Stomach (tissue), 9 donors: ENCODE data around the gene AJM1. TPM values are rescaled to one million over a fixed set of nuclear protein-coding genes. Genes with fewer than 3 reads are reported as not detected.

Source experiments
- DNase-seq, 2 donors: peaks; one replicate each; pipeline versions ENCODE4 v3.0.0 to v3.0.0-alpha.2; 2013 to 2019
- H3K27ac ChIP-seq, 5 donors: fragments of 200-600 bp in 4 of 5; sonication (generic) in 4 of 5; one replicate each; pipeline ENCODE4 v1.5.1; 2013 to 2019; ENCODE audit warnings: mild to moderate bottlenecking in 1 of 5, moderate library complexity in 1 of 5
- H3K27me3 ChIP-seq, 3 donors: fragments of 200-600 bp; sonication (generic); one replicate each; pipeline ENCODE4 v1.5.1; 2017 to 2019; ENCODE audit warnings: mixed run types in 1 of 3
- H3K36me3 ChIP-seq, 4 donors: fragments of 200-600 bp; sonication (generic); 1 replicate in 3 of 4; 2 replicates in 1 of 4; pipeline ENCODE4 v1.5.1; 2016 to 2019
- H3K4me1 ChIP-seq, 4 donors: fragments of 200-600 bp; sonication (generic); one replicate each; pipeline ENCODE4 v1.5.1; 2016 to 2019
- H3K4me3 ChIP-seq, 4 donors: fragments of 200-600 bp; sonication (generic) in 3 of 4; one replicate each; pipeline ENCODE4 v1.5.1; 2016 to 2019; ENCODE audit warnings: mild to moderate bottlenecking in 1 of 4
- H3K9me3 ChIP-seq, 4 donors: fragments of 200-600 bp; sonication (generic); one replicate each; pipeline ENCODE4 v1.5.1; 2016 to 2019
- EP300 ChIP-seq: sonication (generic); formaldehyde crosslinking; IDR thresholded peaks from one replicate; pipeline ENCODE4 v1.6.1; 2017; ENCODE audit warnings: antibody characterized with exemption
- POLR2A ChIP-seq, 4 donors: fragments of 450-650 bp; IDR thresholded peaks; one replicate each; pipeline ENCODE4 v1.6.1; 2016; ENCODE audit warnings: antibody characterized with exemption in 4 of 4, control low read depth in 2 of 4, mild to moderate bottlenecking in 1 of 4, moderate library complexity in 1 of 4
- POLR2AphosphoS5 ChIP-seq, 3 donors: sonication (generic); formaldehyde crosslinking; IDR thresholded peaks; one replicate each; pipeline ENCODE4 v1.6.1; 2016; ENCODE audit warnings: antibody characterized with exemption in 3 of 3
- WGBS, 5 donors: extraction: QIAGEN DNeasy Blood & Tissue Kit in 3 of 5; methylation state at CpG; one replicate each; pipeline versions ENCODE4 v1.1.5 to v1.1.7; 2013 to 2018; 5-methylcytosine and 5-hydroxymethylcytosine counted together
- intact Hi-C: fragments of 100-400 bp; cut with DNase I; formaldehyde crosslinking; loops from one replicate; pipeline ENCODE4 v1.15.1; 2023; ENCODE audit warnings: low total_unique reads
- polyA plus RNA-seq, 3 donors: library from polyadenylated mRNA; stranded (reverse); fragments of 200-250 nt; gene quantifications; one replicate each; pipeline ENCODE4 v1.2.3, GENCODE V29; 2013
- total RNA-seq, 5 donors: library from RNA; depleted of rRNA; stranded (reverse); fragments of >200 nt; gene quantifications; one replicate each; pipeline versions ENCODE4 v1.1.0 to v1.2.3, GENCODE V29; 2014 to 2016
- TF ChIP-seq, protein P1 (sequence below), 7 experiments: fragments of 450-650 bp in 4 of 7; fragments of 200-600 bp in 3 of 7; sonication (generic) in 3 of 7; IDR thresholded peaks; one replicate each; pipeline ENCODE4 v1.5.1; 2016 to 2019; ENCODE audit warnings: antibody characterized with exemption in 7 of 7, control low read depth in 2 of 7, mild to moderate bottlenecking in 1 of 7
- donor health status: healthy with polysubstance abuse.
- donor health status: Bipolar disorder and iron deficiency.
- donor health status: healthy.

Gene AJM1
- total and polyA plus RNA-seq, 8 donors = 0.46 to 37.4 (median 2.6) TPM

DNA sequence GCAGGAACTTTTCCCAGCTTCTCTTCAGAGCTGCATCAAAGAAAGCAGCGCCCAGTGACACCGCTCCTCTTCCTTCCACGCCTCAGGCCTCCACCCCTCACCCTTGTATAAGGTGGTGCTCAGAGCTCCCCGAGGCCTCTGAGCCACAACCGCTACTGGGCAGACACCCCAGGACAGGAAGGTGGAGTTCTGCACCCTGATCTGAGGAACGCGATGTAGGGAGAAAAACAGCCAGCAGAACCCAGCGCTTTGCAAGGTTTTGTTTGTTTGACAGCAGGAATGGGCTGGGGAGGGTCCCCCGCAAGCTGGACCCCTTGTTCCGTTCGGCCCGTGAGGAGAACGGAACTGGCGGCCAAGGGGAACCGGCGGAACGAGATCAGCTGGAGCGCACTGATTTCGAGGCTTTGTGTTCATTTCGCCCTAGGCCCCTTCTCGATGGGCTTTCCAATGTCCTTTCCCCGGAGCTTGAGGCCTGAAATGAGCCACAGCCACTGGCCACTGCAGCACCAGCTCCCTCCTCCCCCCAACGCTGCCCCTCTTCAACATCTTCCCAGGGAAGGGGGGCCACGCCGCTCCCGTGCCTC lies 19.7 kb downstream of the AJM1 start:
- TF ChIP-seq, protein P1, sequence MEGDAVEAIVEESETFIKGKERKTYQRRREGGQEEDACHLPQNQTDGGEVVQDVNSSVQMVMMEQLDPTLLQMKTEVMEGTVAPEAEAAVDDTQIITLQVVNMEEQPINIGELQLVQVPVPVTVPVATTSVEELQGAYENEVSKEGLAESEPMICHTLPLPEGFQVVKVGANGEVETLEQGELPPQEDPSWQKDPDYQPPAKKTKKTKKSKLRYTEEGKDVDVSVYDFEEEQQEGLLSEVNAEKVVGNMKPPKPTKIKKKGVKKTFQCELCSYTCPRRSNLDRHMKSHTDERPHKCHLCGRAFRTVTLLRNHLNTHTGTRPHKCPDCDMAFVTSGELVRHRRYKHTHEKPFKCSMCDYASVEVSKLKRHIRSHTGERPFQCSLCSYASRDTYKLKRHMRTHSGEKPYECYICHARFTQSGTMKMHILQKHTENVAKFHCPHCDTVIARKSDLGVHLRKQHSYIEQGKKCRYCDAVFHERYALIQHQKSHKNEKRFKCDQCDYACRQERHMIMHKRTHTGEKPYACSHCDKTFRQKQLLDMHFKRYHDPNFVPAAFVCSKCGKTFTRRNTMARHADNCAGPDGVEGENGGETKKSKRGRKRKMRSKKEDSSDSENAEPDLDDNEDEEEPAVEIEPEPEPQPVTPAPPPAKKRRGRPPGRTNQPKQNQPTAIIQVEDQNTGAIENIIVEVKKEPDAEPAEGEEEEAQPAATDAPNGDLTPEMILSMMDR (IDR thresholded peaks at IDR 0.05) = no peak
- no peak for TF ChIP-seq POLR2A (IDR thresholded peaks at IDR 0.05)
- no peak for TF ChIP-seq EP300
- TF ChIP-seq POLR2AphosphoS5 (IDR thresholded peaks at IDR 0.05) = no peak
- H3K36me3 ChIP-seq = peaks cover 34 to 44% (median 39%) of the 10 kb centered on the region in 4 donors
- H3K27ac ChIP-seq = no peak overlapping the region
- H3K4me1 ChIP-seq = peaks cover 57 to 82% (median 75%) of the 10 kb centered on the region in 4 donors
- intact Hi-C loops = no loop called here
- H3K27me3 ChIP-seq = no peaks in the 10 kb centered on the region
- no peak for DNase-seq
- H3K4me3 ChIP-seq = no peak overlapping the region
- 84 to 91% (median 86%) methylated on average over 26 of the region's 26 CpGs for WGBS, 5 donors
- no peaks in the 10 kb centered on the region for H3K9me3 ChIP-seq

DNA sequence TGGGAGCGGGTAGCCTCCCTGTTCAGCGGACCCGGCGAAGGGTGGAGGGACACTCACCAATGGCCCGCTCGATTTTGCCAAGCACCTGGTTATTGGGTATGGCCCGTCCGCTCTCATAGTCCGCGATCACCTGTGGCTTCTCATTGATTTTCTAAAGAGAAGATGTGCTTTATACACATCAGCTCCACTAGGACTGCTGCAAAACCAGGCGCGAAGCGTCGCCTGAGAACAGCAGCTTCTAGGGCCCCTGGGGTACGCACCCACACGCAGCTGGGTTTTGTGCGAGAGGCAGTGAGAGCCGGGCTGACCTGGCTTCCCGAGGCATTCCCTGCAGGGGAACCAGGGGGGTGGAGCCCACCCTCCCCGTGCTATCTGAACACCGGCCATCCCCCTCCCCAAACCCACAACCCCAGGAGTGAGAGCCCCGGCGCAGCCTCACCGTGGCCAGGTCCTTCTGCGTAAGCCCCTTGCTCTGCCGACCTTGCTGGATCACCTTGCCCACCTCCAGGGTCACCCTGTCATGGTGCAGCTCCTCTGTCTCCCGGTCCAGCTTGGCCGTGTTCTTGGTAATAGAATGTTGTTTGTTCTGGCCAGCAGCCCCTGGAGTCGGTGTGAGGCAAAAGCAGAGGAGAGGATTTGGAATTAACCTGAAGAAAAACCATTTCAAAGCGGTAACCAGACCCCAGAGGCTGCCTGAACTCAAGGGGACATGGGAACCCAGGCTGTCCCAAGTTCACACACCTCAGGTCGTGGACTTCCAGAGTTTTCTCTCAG lies 20.8 kb downstream of the AJM1 start:
- Histone ChIP-seq H3K4me1 (peaks cover 46 to 79% (median 72%) of the 10 kb centered on the region in 4 donors), H3K4me3 (no peak overlapping the region), H3K27me3 (no peaks in the 10 kb centered on the region), H3K36me3 (peaks cover 34 to 44% (median 39%) of the 10 kb centered on the region in 4 donors), H3K27ac (no peak overlapping the region), H3K9me3 (no peaks in the 10 kb centered on the region)
- 84 to 91% (median 88%) methylated on average over 23 to 31 of the region's 31 CpGs for WGBS, 5 donors
- no peak for TF ChIP-seq POLR2A (IDR thresholded peaks at IDR 0.05)
- TF ChIP-seq EP300 = no peak
- TF ChIP-seq, protein P1 (IDR thresholded peaks at IDR 0.05) = no peak
- TF ChIP-seq POLR2AphosphoS5 (IDR thresholded peaks at IDR 0.05) = no peak
- DNase-seq = no peak
- intact Hi-C loops = no loop called here

DNA sequence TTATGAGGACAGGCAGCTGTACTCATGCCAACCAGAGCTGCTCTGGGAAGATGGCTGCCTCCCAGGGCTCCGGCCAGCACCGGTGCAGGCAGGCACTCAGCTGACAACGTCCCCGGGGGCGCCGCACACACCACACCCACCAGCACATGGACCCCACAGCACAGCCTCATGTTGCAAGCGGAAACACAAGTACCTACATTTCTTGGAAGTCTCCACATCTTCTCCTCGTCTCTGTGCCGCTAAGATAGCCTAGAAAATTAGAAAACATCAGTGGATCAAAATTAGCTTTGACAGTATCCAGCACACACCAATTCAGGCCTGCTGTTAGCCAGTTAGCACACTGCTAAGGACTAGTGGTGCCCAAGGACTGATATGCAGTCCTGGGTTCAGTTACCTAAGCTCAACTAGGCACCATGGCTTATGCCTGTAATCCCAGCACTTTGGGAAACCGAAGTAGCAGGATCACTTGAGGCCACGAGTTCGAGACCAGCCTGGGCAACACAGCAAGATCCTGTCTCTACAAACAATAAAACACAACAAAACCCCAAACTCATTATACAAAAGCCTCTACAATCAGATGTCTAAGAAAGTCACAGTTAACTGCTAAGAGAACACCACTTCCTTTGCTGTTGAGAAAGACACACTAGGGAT lies 21.5 kb downstream of the AJM1 start:
- 84 to 92% (median 89%) methylated on average over 9 to 12 of the region's 12 CpGs for WGBS, 5 donors
- Histone ChIP-seq H3K4me1 (peaks cover 39 to 72% (median 65%) of the 10 kb centered on the region in 4 donors), H3K9me3 (no peaks in the 10 kb centered on the region), H3K27me3 (no peaks in the 10 kb centered on the region), H3K27ac (no peak overlapping the region), H3K4me3 (no peak overlapping the region), H3K36me3 (peaks cover 34 to 44% (median 39%) of the 10 kb centered on the region in 4 donors)
- TF ChIP-seq, protein P1 (IDR thresholded peaks at IDR 0.05) = no peak
- TF ChIP-seq EP300 (no peak), POLR2AphosphoS5 (IDR thresholded peaks at IDR 0.05) (no peak), POLR2A (IDR thresholded peaks at IDR 0.05) (no peak)
- DNase-seq = no peak
- intact Hi-C loops = no loop called here

DNA sequence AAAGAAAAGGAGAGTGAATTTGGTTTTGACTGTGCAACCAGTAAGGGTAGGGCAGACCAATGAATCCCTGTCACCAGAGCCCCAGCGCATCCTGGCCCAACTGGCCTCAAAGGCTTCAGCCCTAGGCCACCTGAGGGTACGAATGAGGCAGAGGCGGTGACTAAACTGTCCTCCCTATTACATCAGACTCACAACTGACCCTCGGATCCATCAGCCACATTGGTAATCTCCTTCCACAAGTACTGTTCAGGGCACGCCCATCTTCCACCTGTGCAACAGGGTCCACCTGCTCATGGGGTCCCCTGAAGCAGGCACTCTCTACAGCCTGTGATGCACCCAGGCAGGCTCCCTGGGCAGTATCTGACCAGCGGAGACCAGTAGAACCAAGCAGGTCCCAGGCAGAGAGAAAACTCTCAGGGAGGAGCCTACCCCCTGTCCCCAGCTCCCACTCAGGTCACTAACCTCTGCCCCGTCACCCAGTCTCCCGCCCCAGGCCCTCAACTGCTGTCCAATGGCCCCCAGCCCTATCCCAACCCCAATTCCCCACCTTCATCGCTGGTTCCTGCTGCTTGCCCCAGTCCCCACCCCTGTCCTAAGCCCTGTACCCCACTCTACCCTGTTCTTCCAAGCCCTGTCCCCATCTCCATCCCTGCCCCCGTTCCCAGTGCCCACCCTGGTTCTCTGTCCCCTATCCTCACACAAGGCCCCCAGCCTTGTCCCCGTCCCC lies 22.9 kb downstream of the AJM1 start:
- no peaks in the 10 kb centered on the region for H3K27me3 ChIP-seq
- peak overlapping the region; percentile 72 to 100 (median 94) for H3K4me3 ChIP-seq
- peaks cover 34 to 41% (median 38%) of the 10 kb centered on the region in 4 donors for H3K36me3 ChIP-seq
- H3K4me1 ChIP-seq = peaks cover 26 to 58% (median 51%) of the 10 kb centered on the region in 4 donors
- 46 to 59% (median 53%) methylated on average over 11 of the region's 11 CpGs for WGBS, 5 donors
- TF ChIP-seq EP300 = no peak
- peak in 1 of 2 donors; percentile 15 for DNase-seq
- H3K27ac ChIP-seq = peak overlapping the region; percentile 88 to 98 (median 96)
- H3K9me3 ChIP-seq = no peaks in the 10 kb centered on the region
- intact Hi-C loops = no loop called here
